Stimulated activated CD4-positive, alpha-beta T cell treated with anti-CD3 and anti-CD28 coated beads, Interleukin-2, amount 100 ng/mL, for 24 hours (primary cell): Measurements from ENCODE around the gene FBXW12.
A peak's percentile ranks its signal among the peaks of the same experiment; 100 is the strongest.

Source experiments
- DNase-seq, 2 donors: peaks; one replicate each; pipeline ENCODE4 v3.0.0-alpha.2; 2020

FBXW12 gene

GRCh38 chr3:48437812-48438211, 65.8 kb downstream of the FBXW12 start:
- no peak for DNase-seq

- peak; percentile 98 to 99 for DNase-seq
These were observed 68.0 kb downstream of the FBXW12 start, which contains the start of the genes CCDC51 and TMA7 for GRCh38 chr3:48439820-48440589. Gene CCDC51 (minus strand): TSS chr3:48440119. CDS start chr3:48435128, 4,991 bp downstream. Gene TMA7 (plus strand): TSS chr3:48440257. CDS start chr3:48440297, 40 bp downstream.

GRCh38 chr3:48440590-48440958, 68.6 kb downstream of the FBXW12 start:
- DNase-seq: no peak

- DNase-seq: no peak
These were observed 69.9 kb downstream of the FBXW12 start for GRCh38 chr3:48441940-48442339.
